Stimulated activated CD8-positive, alpha-beta memory T cell treated with anti-CD3 and anti-CD28 coated beads, Interleukin-12 subunit alpha, Interleukin-12 subunit beta, amount 100 ng/mL, for 4 hours (primary cell): ENCODE results near the gene TMEM115.

Experiments used
- DNase-seq: peaks from one replicate; pipeline ENCODE4 v3.0.0-alpha.2; 2020; ENCODE audit warnings: low read depth

TMEM115 gene, protein sequence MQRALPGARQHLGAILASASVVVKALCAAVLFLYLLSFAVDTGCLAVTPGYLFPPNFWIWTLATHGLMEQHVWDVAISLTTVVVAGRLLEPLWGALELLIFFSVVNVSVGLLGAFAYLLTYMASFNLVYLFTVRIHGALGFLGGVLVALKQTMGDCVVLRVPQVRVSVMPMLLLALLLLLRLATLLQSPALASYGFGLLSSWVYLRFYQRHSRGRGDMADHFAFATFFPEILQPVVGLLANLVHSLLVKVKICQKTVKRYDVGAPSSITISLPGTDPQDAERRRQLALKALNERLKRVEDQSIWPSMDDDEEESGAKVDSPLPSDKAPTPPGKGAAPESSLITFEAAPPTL

DNA sequence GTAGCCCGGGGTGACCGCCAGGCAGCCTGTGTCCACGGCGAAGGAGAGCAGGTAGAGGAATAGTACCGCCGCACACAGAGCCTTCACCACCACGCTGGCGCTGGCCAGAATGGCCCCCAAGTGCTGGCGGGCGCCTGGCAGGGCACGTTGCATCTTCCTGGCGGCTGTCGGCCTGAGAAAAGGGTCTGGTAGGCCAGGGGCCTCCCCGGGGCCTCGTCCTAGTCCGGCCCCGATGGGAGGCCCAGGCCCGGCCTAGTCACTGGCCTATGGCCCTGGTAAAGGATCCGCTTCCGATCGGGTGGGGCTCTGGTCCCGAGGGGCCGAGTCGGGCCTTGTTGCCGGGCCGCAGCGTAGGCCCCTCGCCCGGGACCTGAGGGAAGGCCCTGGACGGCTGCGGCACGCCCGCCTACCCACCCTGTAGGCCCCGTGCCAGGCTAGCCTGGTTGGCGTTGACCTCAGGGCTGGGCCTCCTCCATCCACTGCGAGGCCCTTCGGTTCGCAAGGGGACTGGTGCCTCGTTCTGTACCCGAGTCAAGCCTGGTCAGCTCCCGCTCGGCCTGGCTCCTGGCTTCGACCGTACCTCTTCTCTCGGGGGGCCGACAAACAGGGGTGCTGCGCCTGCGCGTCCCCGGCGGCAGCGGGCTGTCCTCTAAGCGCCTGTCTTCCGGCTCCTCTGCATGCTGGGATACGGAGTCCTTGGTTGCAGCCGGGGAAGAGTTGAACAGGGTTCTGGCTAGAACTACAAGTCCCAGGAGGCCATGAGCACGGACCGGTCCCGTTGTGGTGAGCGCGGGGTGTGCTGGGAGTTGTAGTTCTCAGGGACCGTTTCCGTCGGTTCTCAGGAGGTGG, at the start of gene TMEM115:
Gene TMEM115, minus strand, starts transcription at position 611 of the 849 bp plus-strand sequence. Its CDS starts 458 bp downstream, at position 153.
- DNase-seq, result peak; percentile 85

DNA sequence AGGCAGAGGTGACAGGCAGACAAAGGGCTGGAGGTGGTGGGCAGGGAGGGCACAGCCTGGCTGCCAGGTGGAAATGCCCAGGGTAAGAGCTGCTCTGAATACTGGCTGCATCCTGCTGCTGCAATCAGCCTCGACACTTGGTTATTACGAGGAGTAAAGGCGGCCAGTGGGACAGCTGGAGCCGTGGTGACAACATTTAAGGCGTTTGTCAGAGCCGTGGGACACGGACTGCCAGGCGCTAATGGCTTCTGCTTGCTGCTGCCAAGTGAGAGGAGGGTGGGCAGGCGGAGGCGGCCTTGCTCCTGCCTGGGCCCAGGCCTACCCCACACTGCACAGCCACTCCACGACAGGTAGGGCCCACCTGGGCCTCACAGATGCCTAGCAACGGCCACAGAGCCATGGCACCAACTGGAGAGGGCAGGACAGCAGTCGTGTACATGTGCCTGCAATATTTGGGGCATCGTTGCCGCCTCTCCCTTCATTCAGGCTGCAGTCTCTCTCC, 49.2 kb upstream of the TMEM115 start:
- DNase-seq, result no peak

DNA sequence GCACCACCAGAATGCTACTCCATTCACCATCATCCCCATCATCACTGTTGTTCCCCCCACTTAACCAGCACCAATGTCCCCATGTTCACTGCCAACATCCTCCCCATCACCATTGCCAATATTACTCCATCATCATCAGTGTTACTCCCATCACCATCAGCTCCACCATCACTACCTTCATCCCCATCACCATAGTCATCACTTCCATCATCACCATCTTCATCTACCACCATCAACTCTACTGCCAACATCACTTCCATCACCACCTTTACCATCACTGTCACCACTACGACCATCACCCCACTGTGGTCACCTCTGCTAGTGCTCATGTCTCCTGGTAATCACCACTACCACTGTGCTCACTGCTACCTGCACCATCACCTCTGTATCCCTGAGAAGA, 47.2 kb upstream of the TMEM115 start:
- DNase-seq, result no peak

DNA sequence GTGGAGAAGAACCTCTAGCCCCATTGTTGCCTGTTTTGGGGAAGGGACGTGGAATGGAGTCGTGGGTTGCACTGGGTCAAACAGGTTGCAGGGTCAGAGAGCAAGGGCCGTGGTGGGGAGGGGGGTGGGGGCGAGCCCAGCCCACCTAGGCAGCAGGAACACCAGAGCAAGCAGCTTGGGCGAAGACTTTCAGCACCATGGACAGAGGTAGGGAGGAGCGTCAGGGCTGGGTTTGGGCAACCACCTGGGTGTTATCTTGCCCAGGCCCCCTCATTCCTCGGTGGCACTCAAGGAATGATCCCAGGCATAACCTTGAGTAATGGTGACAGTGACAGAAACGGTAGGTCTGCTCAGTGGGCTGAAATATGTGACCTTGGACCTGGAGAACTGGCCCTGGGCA, 45.9 kb upstream of the TMEM115 start:
- DNase-seq, result no peak

DNA sequence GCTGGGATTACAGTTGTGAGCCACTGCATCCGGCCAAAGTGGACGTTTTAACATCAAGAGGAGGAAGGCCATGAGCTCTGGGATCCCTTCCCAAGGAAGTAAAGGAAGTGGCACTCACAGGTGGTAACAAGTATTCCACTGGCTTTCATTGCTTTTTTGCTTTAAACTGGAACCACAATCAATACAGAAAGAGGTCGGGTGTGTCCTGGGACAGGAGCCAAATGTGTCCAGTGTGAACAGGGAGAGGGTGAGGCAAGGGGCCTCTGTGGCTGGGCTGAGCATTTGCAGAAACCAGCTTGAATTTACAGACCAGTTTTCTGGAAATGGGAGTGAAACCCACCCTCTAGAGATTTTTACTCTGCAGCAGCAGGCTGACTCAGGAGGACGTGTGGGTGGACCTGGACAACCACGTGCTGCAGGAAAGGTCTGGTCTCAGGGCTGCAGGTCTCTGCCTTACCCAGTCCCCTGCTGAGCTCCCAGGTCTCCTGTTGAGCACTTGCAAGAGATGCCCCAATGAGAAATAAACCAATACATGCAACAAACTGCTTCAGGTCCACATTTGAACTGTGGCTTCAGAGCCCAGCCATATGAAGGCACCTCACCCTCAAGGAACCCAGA, 42.8 kb upstream of the TMEM115 start:
- no peak for DNase-seq

DNA sequence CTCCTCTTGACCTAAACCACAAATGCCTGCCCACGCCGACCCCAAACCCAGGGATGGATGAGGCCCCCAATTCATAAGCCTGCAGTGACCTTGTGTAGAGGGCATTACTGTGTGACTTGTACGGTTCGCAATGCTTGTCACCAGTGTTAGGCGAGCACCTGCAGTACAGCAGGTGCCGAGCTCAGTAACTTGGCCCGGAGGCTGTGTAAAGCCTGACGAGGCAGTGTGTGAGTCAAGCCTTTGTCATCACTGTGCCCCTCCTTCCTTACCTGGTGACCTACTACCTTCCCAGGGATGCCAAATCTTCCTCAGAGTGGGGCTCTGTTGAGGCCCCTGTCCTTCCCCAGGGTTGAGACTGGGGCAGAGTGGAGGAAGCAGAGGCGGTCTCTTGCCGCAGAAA, 37.2 kb upstream of the TMEM115 start:
- DNase-seq, result no peak

DNA sequence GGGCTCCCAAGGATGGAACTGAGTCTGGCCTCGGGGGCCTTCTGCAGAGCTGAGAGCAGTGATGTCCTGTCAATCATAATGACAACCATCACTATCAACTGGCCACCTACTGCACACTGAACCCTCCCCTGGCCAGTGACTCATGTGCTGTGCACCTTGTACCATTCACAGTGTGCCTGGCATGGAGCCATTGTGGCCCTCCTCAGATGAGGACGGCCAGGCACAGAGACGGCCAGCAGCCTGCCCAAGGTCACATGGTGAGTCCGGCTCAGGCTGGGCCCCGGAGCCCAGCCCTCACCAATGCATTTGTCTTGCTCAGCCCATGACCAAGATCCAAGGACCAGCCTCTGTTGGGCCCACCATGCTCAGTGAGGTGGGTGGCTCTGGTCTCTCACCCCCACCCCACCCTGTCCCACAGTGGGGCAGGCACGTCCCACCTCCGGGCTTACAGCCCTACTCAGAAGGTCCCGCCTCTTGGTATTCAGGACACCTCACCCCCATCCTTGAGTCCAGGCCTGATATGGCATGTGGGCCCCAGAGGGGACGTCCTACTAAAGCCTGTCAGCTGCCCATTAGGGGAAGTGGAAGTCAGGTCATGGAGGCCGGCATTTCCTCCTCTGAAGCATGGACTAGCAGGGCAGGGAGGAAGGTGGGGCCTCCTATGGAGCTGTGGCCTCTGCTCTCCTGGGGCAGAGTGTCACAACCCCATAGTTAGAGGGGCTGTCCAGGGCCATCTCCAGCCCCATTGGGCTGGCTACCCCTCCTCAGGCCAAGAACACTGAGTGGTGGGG, 35.9 kb upstream of the TMEM115 start:
- DNase-seq, result no peak

DNA sequence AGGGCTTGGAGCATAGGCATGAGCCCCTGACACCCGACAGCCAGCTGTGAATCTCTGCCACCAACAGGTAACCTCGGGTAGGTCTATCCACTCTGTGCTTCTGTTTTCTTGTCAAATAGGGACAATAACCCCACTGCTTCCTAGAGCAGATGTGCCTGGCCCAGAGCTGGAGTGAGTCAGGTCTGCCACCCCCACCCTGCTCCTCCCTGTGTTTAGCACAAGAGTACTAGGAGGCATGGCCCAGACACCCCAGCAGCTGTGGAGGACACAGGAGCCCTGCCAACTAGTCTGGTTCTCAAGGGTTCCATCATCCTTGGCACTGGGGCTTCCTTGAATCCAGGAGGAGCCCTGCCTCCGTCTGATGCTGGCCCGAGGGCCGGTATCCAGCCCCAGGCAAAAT, 33.7 kb upstream of the TMEM115 start:
- DNase-seq, result no peak

DNA sequence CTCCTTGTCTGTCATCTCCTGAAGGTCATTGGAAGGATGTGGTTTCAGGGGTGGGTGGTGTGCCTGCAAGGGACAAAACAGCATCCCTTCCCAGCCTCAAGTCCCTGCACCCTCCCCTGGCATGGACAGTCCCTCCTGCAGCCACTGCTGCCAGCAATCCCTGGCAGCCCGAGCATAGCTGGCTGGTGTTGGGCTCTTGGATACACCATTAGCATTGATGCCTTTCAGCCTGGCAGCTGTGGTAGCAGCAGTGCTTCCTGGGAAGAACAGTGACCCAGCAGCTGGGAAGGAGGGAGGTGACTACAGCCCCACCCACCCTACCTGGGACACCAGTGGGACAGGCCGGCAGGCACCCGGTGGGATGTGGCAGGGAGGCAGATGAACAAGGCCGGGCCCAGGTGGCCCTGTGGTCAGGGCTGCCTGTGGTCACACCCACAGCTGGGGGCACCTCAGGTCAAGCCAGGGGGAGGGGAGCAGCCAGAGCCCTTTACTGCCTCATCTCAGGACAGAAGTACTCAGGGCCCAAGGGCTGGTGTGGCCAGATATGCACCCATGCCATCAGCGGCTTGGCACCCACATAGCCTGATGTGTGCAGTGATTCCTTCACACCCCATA, 32.9 kb upstream of the TMEM115 start:
- no peak for DNase-seq

DNA sequence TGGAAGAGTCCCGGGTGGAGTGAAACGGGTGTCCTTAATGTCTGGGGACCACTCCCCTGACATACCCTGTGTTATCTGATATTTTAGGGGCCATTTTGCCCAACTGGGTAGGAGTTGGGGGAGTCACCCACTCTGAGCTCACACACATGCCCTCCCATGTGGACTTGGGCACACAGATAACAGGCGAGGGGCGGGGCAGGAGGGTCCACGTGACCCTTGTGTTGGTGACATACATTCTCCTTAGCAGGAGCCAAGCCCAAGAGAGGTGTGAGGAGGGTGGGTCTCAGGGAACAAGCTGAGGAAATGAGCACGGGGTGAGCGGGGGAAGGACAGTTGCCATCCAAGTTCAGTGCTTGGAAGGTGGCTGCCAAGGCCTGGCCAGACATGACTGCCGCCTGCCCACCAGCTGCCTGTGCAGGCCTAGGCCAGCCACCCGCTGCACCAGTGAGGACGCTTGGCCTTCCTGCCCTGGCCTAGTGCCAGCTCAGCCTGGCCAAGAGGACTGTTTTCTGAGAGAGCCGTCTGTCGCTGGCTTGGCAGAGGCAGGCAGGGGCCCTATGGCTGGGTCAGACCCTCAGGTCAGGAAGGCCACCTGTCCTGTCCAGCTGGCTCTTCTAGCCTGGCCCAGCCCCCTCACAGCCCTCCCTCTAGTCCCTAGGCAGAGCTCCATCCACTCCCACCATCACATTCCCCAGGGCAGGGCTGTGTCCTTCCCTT, 31.3 kb upstream of the TMEM115 start:
- DNase-seq, result no peak

DNA sequence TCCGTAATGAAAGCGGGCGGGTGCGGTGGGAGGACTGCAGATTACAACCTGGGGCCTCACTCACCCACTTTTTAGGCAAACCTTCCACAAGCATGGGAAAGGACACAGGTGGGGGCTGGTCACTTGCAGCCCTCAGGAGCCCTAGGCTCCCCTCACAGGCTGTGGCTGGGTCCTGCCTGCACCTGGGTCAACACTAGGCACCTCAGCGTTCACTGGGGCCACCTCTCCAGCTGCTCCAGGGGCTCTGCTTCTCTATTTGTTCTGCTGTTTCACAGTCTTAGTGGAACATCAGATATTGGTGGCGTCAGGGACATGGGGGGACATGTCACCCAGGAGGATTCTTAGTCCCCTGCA, 30.1 kb upstream of the TMEM115 start:
- DNase-seq, result no peak

DNA sequence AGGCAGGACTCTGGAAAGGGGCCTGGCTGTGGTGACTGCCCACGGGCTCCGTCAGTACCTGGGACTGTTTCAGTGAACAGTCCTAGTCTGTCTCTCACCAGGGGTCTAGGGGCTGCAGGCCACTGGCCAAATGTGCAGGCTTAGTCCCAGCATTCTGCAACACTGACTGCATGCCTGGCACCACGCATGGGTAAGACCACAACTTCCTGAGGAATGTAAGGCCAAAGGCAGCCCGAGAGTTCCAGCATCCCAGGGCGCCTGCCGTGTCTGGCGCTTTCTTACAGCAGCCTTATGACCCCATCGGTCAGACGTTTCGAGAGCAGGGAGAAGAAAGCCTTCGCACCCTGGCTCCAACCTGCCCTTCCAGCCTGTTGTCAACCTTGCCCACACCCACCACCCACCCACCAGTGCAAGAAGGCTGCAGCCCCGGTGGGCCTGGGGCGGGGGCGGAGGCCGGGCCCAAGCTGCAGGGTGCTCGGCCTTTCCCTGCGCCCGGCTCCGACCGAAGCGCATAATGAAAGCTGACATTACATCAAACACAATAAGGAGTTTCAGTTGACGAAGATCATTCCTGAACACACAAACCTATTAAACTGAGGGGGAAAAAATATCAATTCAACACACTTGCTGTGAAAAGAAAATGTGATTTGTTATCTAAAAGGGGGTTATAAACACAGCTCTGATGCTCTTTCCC, 29.5 kb upstream of the TMEM115 start:
- no peak for DNase-seq

DNA sequence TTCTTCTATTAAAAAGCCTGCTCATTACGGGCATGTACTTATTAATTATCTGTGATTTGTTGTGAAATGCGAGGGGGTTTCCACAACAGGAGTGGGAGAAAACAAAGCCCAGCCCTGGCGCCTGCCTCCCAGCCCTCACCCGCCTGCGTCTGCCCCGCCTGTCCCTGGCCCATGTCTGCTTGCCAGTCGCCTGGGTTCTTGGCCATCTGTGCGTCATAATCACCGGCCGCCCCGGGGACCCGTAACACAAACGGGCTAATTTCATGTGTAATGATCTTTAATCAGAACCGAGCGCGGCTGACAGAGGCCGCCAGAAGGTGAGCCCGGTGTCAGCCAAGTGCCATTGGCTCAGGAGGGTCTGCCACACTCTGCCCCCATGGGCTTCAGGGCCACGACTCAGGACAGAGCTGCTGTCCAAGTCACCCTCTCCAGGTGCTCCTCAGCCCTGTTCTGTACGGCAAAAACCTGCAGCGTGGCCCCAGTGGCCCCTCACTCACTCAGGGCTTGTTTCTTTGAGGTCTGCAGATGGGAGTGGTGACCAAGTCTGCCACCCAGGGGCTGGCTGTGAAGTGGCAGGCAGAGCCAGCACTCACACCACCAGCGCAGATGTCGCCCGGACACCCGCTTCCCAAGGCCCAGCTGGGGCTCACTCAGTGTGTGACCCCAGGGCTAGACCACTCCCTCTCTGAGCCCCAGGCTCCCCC, 28.8 kb upstream of the TMEM115 start:
- DNase-seq, result no peak

DNA sequence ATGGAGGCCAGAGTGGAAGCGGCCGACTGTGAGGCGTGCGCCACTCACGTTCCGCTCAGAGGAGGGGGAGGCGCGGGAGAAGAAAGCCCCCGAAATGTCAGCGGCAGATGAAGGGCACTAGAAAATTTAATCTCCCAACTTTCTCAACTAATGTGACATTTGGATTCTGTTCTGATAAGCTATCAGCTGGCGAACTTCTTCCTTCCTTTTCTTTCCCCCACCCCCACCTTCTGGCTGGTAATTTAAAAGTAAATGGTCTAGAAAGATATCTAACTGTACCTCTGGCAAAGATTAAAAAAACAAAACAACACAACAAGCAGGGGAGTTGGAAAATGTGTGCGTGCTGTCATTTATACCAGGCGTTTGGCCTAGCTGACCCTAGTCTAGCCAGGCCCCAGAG, 26.4 kb upstream of the TMEM115 start:
- DNase-seq, result no peak

DNA sequence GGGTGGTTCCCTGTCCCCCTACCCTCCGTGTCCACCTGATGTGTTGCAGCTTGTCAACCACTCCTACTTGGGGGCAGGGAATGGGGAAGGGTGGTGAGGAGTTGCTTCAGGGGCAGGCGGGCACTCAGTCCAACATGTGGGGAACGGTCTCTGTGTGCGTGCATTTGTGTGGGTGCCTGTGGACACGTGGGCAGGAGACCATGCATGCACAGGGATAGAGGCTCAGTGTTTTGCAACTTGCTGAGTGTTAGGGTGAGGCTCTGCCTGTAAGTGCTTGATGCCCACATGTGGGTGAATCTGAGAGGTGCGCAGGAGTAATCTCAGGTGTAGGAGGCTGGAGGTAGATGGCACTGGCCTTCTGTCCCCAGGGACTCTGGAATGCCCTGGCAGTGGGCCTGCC, 24.4 kb upstream of the TMEM115 start:
- no peak for DNase-seq

DNA sequence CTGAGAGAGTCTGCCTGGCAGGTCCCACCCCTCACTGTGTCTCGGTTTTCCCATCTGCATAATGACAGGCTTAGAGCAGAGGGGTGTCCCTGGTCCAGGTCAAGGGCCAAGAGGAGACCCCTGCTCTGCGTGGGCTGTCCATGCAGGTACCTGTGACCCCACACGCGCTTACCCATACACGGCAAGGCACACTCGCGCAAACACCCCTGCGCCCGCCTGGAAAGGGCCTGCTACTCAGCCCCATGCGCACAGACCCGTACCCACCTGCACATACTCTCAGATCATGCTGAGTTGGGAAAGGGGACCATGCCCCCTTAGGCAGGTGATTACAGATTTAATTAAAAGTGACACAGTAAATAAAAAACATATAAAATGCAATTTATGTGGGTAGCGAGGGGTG, 23.4 kb upstream of the TMEM115 start:
- DNase-seq, result no peak

DNA sequence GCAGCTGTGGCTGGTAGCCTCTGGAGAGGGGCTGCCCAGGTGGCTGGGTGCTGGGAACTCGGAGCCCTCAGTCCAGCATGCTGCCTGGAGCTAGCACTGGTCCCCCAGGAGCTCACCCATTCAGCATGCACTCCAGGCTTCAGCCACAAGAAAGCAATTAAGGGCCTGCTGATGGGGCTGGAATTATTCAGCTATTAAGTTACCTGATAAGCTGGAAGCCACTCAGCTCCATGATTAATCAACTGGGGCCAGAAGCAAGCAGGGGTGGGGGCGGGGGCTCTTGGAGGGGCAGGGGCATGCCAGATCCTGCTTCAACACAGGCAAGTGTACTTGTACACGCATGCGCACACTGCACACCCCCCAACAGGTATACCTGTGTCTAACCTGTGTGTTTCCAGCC, 22.1 kb upstream of the TMEM115 start:
- no peak for DNase-seq

DNA sequence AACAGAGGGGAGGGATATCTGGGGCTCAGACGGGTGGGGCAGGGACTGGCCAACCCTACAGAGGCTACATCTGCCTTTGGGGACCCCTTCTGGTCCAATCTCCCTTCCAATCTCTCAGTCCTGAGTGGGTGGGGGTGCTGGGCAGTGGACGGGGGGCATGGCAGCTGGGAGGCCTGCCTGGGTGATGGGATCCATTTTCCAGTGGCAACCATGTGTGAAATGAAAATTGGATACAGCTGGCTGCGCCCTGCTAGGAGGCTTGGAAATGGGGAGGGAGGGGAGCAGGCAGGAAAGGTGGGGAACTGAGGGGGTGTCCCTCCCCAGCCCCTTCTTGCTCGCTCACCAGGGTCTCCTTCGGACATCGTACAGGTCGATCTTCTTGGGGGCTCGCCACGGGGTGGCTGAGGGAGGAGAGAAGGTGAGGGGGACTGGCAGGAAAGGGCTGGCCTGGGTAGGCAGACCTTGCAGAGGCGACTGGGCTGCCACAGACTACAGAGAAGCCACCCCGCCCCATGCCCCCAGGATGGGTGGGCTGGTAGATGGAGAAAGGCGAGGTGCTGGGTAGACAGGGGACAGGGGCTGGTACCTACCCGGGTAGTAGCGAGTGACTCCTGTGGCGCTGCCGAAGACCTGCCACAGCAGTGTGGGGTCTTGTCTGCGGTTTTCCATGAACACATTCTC, 21.2 kb upstream of the TMEM115 start:
- no peak for DNase-seq

DNA sequence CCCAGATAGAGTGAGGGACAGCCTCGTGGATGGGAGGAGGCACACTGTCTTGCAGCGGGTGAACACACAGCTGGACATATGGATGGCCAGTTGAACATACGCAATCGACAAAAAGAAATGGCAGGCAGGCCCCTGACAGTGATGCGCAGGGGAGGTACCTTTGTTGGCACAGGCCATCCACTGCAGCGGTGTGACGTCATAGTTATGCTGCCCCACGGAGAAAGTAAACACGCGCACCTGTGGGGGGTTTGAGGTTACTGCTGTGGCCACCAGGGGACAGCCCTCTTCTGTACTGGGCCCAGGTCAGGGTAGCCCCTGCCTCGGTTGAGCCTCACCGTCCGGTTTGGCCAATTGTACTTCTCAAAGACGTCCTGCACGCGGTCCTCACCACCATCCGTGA, 19.4 kb upstream of the TMEM115 start:
- DNase-seq, result no peak
